Suprapubic skin (tissue), 4 donors: ENCODE results near the gene SF3A1. TPM values are rescaled to one million over a fixed set of nuclear protein-coding genes. Genes with fewer than 3 reads are reported as not detected.
A peak's percentile ranks its signal among the peaks of the same experiment; 100 is the strongest.
"Not testable (repeated sequence)": the region's sequence is repeated elsewhere in the genome, so short reads cannot be mapped to it uniquely, and the experiment has no call there.

Experiments used
- DNase-seq, 2 donors: peaks; one replicate each; pipeline ENCODE4 v3.0.0-alpha.2; 2019; ENCODE audit warnings: low spot score in 2 of 2
- H3K27ac ChIP-seq: fragments of 200-600 bp; sonication (generic); one replicate; pipeline ENCODE4 v1.5.1; 2019
- H3K27me3 ChIP-seq: fragments of 200-600 bp; sonication (generic); one replicate; pipeline ENCODE4 v1.5.1; 2019
- H3K36me3 ChIP-seq: fragments of 200-600 bp; sonication (generic); one replicate; pipeline ENCODE4 v1.5.1; 2019
- H3K4me1 ChIP-seq: fragments of 200-600 bp; sonication (generic); one replicate; pipeline ENCODE4 v1.5.1; 2019
- H3K4me3 ChIP-seq: fragments of 200-600 bp; sonication (generic); one replicate; pipeline ENCODE4 v1.5.1; 2019; ENCODE audit warnings: mild to moderate bottlenecking
- H3K9me3 ChIP-seq: fragments of 200-600 bp; sonication (generic); one replicate; pipeline ENCODE4 v1.5.1; 2019
- EP300 ChIP-seq: sonication (generic); formaldehyde crosslinking; IDR thresholded peaks from one replicate; pipeline ENCODE4 v1.6.1; 2017; ENCODE audit warnings: antibody characterized with exemption
- POLR2A ChIP-seq, 2 donors: fragments of 450-650 bp; IDR thresholded peaks; one replicate each; pipeline ENCODE4 v1.6.1; 2017; ENCODE audit warnings: antibody characterized with exemption in 2 of 2, mild to moderate bottlenecking in 2 of 2, moderate library complexity in 2 of 2
- POLR2AphosphoS5 ChIP-seq, 3 donors: sonication (generic); formaldehyde crosslinking; IDR thresholded peaks; one replicate each; pipeline ENCODE4 v1.6.1; 2017; ENCODE audit warnings: antibody characterized with exemption in 3 of 3
- WGBS: methylation state at CpG from one replicate; pipeline ENCODE4 v1.1.5; 2018; 5-methylcytosine and 5-hydroxymethylcytosine counted together
- total RNA-seq, 4 donors: library from RNA; depleted of rRNA; stranded (reverse); fragments of >200 nt; gene quantifications; one replicate each; pipeline ENCODE4 v1.1.0, GENCODE V29; 2016
- TF ChIP-seq, protein P1 (sequence below), 2 donors: fragments of 200-600 bp in 1 of 2; fragments of 450-650 bp in 1 of 2; sonication (generic) in 1 of 2; IDR thresholded peaks; one replicate each; pipeline ENCODE4 v1.5.1; 2016 to 2019; ENCODE audit warnings: antibody characterized with exemption in 2 of 2, mild to moderate bottlenecking in 1 of 2, moderate library complexity in 1 of 2

The SF3A1 gene
- 100 to 1,000 TPM; 112 to 208 (median 152) TPM for total RNA-seq

- Histone ChIP-seq H3K9me3 (no peaks in the 10 kb centered on the region), H3K36me3 (peaks cover 15% of the 10 kb centered on the region), H3K27me3 (no peaks in the 10 kb centered on the region), H3K27ac (peak within 1 kb of the TSS; percentile 99), H3K4me3 (peak within 1 kb of the TSS; percentile 97), H3K4me1 (peaks cover 33% of the 10 kb centered on the region)
- peak; percentile 89 to 91 for DNase-seq
- WGBS, result 0% methylated on average over 21 of the region's 91 CpGs
- TF ChIP-seq POLR2AphosphoS5 (IDR thresholded peaks at IDR 0.05), result peak; percentile 89 to 95 (median 94)
- peak; percentile 89 to 91 for TF ChIP-seq POLR2A (IDR thresholded peaks at IDR 0.05)
- TF ChIP-seq, protein P1, sequence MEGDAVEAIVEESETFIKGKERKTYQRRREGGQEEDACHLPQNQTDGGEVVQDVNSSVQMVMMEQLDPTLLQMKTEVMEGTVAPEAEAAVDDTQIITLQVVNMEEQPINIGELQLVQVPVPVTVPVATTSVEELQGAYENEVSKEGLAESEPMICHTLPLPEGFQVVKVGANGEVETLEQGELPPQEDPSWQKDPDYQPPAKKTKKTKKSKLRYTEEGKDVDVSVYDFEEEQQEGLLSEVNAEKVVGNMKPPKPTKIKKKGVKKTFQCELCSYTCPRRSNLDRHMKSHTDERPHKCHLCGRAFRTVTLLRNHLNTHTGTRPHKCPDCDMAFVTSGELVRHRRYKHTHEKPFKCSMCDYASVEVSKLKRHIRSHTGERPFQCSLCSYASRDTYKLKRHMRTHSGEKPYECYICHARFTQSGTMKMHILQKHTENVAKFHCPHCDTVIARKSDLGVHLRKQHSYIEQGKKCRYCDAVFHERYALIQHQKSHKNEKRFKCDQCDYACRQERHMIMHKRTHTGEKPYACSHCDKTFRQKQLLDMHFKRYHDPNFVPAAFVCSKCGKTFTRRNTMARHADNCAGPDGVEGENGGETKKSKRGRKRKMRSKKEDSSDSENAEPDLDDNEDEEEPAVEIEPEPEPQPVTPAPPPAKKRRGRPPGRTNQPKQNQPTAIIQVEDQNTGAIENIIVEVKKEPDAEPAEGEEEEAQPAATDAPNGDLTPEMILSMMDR (IDR thresholded peaks at IDR 0.05), result no peak
Measured at GRCh38 chr22:30356449-30357235, at the start of gene SF3A1, which contains the start of gene CCDC157. Gene SF3A1, minus strand, starts transcription at chr22:30356894. Its CDS starts 102 bp downstream, at chr22:30356792. Gene CCDC157, plus strand, starts transcription at chr22:30357007. Its CDS starts 8,994 bp downstream, at chr22:30366001.

GRCh38 chr22:30406400-30406799, 49.7 kb upstream of the SF3A1 start:
- Histone ChIP-seq H3K27me3 (no peaks in the 10 kb centered on the region), H3K4me1 (peaks cover 14% of the 10 kb centered on the region), H3K4me3 (no peak overlapping the region), H3K36me3 (peaks cover 34% of the 10 kb centered on the region), H3K9me3 (no peaks in the 10 kb centered on the region), H3K27ac (no peak overlapping the region)
- TF ChIP-seq POLR2AphosphoS5 (IDR thresholded peaks at IDR 0.05) (no peak), EP300 (no peak), POLR2A (IDR thresholded peaks at IDR 0.05) (no peak)
- TF ChIP-seq, protein P1 (IDR thresholded peaks at IDR 0.05), result no peak
- WGBS, result 92% methylated on average over 6 of the region's 6 CpGs
- DNase-seq, result no peak

DNA sequence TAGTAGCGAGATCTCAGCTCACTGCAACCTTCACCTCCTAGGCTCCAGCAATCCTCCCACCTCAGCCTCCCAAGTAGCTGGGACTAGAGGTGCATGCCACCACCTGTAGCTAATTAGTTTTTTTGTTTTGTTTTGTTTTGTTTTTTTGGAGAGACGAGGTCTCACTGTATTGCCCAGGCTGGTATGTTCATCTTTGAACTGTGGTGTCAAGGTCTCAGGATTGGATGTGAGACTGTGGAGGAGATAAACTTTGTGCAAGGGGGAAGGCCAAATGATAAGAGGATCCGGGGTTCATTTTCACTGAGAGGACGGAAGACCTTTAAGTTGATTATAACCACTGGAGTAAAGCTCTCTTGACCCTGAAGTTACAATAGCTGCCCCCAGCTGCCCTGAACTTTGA, 49.0 kb upstream of the SF3A1 start:
- H3K4me1 ChIP-seq, result peaks cover 14% of the 10 kb centered on the region
- no peaks in the 10 kb centered on the region for H3K9me3 ChIP-seq
- H3K27me3 ChIP-seq, result no peaks in the 10 kb centered on the region
- no peak for TF ChIP-seq EP300
- TF ChIP-seq POLR2AphosphoS5 (IDR thresholded peaks at IDR 0.05), result no peak
- TF ChIP-seq, protein P1 (IDR thresholded peaks at IDR 0.05), result no peak
- TF ChIP-seq POLR2A (IDR thresholded peaks at IDR 0.05), result no peak
- no peak overlapping the region for H3K27ac ChIP-seq
- 64% methylated on average over 4 of the region's 4 CpGs for WGBS
- no peak overlapping the region for H3K4me3 ChIP-seq
- DNase-seq, result no peak
- H3K36me3 ChIP-seq, result peaks cover 31% of the 10 kb centered on the region

GRCh38 chr22:30404307-30404706, 47.6 kb upstream of the SF3A1 start:
- Histone ChIP-seq H3K27ac (no peak overlapping the region), H3K27me3 (no peaks in the 10 kb centered on the region), H3K9me3 (no peaks in the 10 kb centered on the region), H3K36me3 (peaks cover 19% of the 10 kb centered on the region), H3K4me1 (peaks cover 24% of the 10 kb centered on the region), H3K4me3 (no peak overlapping the region)
- no peak for DNase-seq
- 68% methylated on average over 6 of the region's 6 CpGs for WGBS
- TF ChIP-seq POLR2A (IDR thresholded peaks at IDR 0.05) (no peak), POLR2AphosphoS5 (IDR thresholded peaks at IDR 0.05) (no peak), EP300 (no peak)
- TF ChIP-seq, protein P1 (IDR thresholded peaks at IDR 0.05), result no peak

DNA sequence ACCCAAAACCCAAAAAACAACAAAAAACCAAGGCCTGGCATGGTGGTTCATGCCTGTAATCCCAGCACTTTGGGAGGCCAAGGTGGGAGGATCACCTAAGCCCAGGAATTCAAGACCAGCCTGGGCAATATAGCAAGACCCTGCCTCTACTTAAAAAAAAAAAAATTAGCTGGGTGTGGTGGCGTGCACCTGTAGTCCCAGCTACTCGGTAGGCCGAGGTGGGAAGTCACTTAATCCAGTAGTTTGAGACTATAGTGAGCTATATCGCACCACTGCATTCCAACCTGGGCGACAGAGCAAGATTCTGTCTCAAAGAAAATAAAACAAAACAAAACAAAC, 46.0 kb upstream of the SF3A1 start:
- H3K4me3 ChIP-seq, DNase-seq, H3K27ac ChIP-seq, H3K27me3 ChIP-seq, H3K9me3 ChIP-seq: not testable (repeated sequence)
- peaks cover 31% of the 10 kb centered on the region for H3K4me1 ChIP-seq
- peaks cover 14% of the 10 kb centered on the region for H3K36me3 ChIP-seq
- WGBS, result 97% methylated on average over 5 of the region's 5 CpGs
